ENCODE measurements around the gene CRELD2. TPM values are rescaled to one million over a fixed set of nuclear protein-coding genes. Genes with fewer than 3 reads are reported as not detected.
A peak's percentile ranks its signal among the peaks of the same experiment; 100 is the strongest.

Gene CRELD2
- total and polyA plus RNA-seq, 2 of the 13 experiments (the other 11 are each of a cell fraction or from before 2014, with no cell fraction given) = 17.2 to 44.7 TPM

DNA sequence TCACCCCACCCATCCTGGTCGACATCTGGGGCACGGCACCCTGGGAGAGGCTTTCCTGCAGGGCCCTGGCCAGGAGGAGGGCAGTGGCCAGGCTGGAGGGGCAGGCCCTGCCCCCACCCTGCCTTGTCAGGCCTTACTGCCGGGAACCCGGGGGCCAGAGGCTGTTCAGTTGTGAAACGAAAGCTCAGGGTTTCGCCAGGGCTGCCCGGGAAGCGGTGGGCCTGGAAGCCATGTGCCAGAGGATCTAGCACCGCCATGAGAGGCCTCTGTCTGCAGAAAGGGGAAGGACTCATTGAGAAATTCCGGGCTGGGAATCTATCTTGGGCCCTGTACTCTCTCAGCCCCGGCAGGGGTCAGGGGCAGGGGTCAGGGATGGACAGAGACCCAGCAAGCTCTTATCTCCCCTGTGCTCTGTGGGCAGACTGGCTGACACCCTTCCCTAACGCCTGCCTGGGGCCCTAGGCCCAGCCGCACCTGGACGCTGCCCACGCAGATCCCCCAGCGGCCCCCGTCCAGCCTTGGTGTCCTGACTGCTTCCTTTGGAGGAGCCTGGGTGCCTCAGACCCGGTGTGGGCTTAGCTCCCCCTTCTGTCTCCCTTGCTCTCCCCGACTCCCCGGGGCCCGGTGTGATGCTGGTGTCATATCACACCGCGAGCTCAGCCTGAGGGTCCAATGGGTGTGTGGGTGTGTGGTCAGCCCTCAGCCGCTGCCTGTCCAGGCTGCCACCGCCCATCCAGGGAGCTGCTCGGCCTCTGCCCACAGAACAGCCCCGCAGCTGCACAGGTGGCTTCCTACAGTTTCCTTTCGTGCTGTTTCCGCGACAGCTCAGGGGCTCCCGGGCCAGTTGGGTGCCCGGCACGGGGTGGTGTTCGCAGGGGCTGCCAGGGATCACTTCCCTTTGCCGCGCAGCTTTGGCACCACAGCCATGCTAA lies 48.6 kb downstream of the CRELD2 start (continued):
- TF ChIP-seq ZNF329 (CRISPR knock-in tag; IDR thresholded peaks at IDR 0.05; ENCODE audit: low read depth) (no peak), MXI1 (IDR thresholded peaks at IDR 0.05; ENCODE audit: borderline replicate concordance, low read depth, low read length) (peak; percentile 28; the same call in 1 of the 3 replicates), NPAS2 (CRISPR knock-in tag; IDR thresholded peaks at IDR 0.05; ENCODE audit: borderline replicate concordance) (no peak), ZNF850 (CRISPR knock-in tag; conservative IDR thresholded peaks at IDR 0.05) (no peak), ZNF777 (CRISPR knock-in tag; IDR thresholded peaks at IDR 0.05) (peak; percentile 34; the same call in 1 of the 2 replicates), MLLT10 (CRISPR knock-in tag; IDR thresholded peaks at IDR 0.05) (no peak), CBX2 (IDR thresholded peaks at IDR 0.05; ENCODE audit: low read depth, low read length) (no peak), CBX2 (CRISPR knock-in tag; IDR thresholded peaks at IDR 0.05; ENCODE audit: low read depth) (no peak), ZNF672 (CRISPR knock-in tag; IDR thresholded peaks at IDR 0.05) (no peak), HOXA9 (CRISPR knock-in tag; IDR thresholded peaks at IDR 0.05; ENCODE audit: borderline replicate concordance) (no peak), CREB1 (IDR thresholded peaks at IDR 0.05) (no peak), CREB1 (CRISPR knock-in tag; IDR thresholded peaks at IDR 0.05) (no peak)
- TF ChIP-seq, protein P1, sequence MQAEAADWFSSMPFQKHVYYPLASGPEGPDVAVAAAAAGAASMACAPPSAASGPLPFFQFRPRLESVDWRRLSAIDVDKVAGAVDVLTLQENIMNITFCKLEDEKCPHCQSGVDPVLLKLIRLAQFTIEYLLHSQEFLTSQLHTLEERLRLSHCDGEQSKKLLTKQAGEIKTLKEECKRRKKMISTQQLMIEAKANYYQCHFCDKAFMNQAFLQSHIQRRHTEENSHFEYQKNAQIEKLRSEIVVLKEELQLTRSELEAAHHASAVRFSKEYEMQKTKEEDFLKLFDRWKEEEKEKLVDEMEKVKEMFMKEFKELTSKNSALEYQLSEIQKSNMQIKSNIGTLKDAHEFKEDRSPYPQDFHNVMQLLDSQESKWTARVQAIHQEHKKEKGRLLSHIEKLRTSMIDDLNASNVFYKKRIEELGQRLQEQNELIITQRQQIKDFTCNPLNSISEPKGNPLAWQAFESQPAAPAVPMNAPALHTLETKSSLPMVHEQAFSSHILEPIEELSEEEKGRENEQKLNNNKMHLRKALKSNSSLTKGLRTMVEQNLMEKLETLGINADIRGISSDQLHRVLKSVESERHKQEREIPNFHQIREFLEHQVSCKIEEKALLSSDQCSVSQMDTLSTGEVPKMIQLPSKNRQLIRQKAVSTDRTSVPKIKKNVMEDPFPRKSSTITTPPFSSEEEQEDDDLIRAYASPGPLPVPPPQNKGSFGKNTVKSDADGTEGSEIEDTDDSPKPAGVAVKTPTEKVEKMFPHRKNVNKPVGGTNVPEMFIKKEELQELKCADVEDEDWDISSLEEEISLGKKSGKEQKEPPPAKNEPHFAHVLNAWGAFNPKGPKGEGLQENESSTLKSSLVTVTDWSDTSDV (CRISPR knock-in tag; IDR thresholded peaks at IDR 0.05) = no peak
- TF ChIP-seq, protein P2, sequence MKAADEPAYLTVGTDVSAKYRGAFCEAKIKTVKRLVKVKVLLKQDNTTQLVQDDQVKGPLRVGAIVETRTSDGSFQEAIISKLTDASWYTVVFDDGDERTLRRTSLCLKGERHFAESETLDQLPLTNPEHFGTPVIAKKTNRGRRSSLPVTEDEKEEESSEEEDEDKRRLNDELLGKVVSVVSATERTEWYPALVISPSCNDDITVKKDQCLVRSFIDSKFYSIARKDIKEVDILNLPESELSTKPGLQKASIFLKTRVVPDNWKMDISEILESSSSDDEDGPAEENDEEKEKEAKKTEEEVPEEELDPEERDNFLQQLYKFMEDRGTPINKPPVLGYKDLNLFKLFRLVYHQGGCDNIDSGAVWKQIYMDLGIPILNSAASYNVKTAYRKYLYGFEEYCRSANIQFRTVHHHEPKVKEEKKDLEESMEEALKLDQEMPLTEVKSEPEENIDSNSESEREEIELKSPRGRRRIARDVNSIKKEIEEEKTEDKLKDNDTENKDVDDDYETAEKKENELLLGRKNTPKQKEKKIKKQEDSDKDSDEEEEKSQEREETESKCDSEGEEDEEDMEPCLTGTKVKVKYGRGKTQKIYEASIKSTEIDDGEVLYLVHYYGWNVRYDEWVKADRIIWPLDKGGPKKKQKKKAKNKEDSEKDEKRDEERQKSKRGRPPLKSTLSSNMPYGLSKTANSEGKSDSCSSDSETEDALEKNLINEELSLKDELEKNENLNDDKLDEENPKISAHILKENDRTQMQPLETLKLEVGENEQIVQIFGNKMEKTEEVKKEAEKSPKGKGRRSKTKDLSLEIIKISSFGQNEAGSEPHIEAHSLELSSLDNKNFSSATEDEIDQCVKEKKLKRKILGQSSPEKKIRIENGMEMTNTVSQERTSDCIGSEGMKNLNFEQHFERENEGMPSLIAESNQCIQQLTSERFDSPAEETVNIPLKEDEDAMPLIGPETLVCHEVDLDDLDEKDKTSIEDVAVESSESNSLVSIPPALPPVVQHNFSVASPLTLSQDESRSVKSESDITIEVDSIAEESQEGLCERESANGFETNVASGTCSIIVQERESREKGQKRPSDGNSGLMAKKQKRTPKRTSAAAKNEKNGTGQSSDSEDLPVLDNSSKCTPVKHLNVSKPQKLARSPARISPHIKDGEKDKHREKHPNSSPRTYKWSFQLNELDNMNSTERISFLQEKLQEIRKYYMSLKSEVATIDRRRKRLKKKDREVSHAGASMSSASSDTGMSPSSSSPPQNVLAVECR (CRISPR knock-in tag; IDR thresholded peaks at IDR 0.05; ENCODE audit: borderline replicate concordance) = peak; percentile 53; the same call in 1 of the 2 replicates
- TF ChIP-seq, protein P3, sequence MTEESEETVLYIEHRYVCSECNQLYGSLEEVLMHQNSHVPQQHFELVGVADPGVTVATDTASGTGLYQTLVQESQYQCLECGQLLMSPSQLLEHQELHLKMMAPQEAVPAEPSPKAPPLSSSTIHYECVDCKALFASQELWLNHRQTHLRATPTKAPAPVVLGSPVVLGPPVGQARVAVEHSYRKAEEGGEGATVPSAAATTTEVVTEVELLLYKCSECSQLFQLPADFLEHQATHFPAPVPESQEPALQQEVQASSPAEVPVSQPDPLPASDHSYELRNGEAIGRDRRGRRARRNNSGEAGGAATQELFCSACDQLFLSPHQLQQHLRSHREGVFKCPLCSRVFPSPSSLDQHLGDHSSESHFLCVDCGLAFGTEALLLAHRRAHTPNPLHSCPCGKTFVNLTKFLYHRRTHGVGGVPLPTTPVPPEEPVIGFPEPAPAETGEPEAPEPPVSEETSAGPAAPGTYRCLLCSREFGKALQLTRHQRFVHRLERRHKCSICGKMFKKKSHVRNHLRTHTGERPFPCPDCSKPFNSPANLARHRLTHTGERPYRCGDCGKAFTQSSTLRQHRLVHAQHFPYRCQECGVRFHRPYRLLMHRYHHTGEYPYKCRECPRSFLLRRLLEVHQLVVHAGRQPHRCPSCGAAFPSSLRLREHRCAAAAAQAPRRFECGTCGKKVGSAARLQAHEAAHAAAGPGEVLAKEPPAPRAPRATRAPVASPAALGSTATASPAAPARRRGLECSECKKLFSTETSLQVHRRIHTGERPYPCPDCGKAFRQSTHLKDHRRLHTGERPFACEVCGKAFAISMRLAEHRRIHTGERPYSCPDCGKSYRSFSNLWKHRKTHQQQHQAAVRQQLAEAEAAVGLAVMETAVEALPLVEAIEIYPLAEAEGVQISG (CRISPR knock-in tag; IDR thresholded peaks at IDR 0.05) = no peak
- TF ChIP-seq, protein P4, sequence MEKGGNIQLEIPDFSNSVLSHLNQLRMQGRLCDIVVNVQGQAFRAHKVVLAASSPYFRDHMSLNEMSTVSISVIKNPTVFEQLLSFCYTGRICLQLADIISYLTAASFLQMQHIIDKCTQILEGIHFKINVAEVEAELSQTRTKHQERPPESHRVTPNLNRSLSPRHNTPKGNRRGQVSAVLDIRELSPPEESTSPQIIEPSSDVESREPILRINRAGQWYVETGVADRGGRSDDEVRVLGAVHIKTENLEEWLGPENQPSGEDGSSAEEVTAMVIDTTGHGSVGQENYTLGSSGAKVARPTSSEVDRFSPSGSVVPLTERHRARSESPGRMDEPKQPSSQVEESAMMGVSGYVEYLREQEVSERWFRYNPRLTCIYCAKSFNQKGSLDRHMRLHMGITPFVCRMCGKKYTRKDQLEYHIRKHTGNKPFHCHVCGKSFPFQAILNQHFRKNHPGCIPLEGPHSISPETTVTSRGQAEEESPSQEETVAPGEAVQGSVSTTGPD (CRISPR knock-in tag; IDR thresholded peaks at IDR 0.05) = peak; percentile 58; the same call in 1 of the 2 replicates

Data from HepG2 (cell line).